GM12878 (cell line): Measurements from ENCODE around the gene CNGA4.

Experiments used
- CEBPB ChIP-seq, 2 experiments: fragments of 150-350 bp in 1 of 2; IDR thresholded peaks; 2 replicates each; pipeline ENCODE4 v1.6.1; 2012 to 2014; ENCODE audit warnings: low read depth in 2 of 2, low read length in 2 of 2, borderline replicate concordance in 1 of 2, inconsistent platforms in 1 of 2
- CHD4 ChIP-seq: fragments of 200-600 bp; sonication (generic); IDR thresholded peaks from 2 replicates; pipeline ENCODE4 v1.6.1; 2016; ENCODE audit warnings: mild to moderate bottlenecking
- CTCF ChIP-seq, 3 experiments: IDR thresholded peaks in 2 of 3; conservative IDR thresholded peaks in 1 of 3; 2 replicates each; pipeline ENCODE4 v1.5.1; 2011; ENCODE audit warnings: low read depth in 3 of 3, low read length in 3 of 3, mild to moderate bottlenecking in 3 of 3, control low read depth in 2 of 3, moderate library complexity in 2 of 3, inconsistent platforms in 1 of 3, mixed read lengths in 1 of 3; ENCODE audit not compliant: control insufficient read depth in 2 of 3, insufficient read depth in 1 of 3; ENCODE audit errors: extremely low read depth in 1 of 3
- FOS ChIP-seq: IDR thresholded peaks from 3 replicates; pipeline ENCODE4 v1.6.1; 2011; ENCODE audit warnings: borderline replicate concordance; ENCODE audit not compliant: insufficient read length; ENCODE audit errors: extremely low read depth
- HDGF ChIP-seq: fragments of 450-650 bp; IDR thresholded peaks from 2 replicates; pipeline ENCODE4 v1.6.1; 2016; ENCODE audit warnings: antibody characterized with exemption
- MTA3 ChIP-seq: IDR thresholded peaks from 2 replicates; pipeline ENCODE4 v1.6.1; 2012; ENCODE audit warnings: low read length, inconsistent platforms, borderline replicate concordance
- MXI1 ChIP-seq: fragments of 150-350 bp; IDR thresholded peaks from 2 replicates; pipeline ENCODE4 v1.6.1; 2011; ENCODE audit warnings: low read depth, mild to moderate bottlenecking, inconsistent platforms, low read length, improper control_type of control experiment
- NFIC ChIP-seq: IDR thresholded peaks from 2 replicates; pipeline ENCODE4 v1.6.1; 2012; ENCODE audit warnings: low read depth, mild to moderate bottlenecking, inconsistent platforms, low read length, moderate library complexity
- NFYB ChIP-seq: IDR thresholded peaks from 2 replicates; pipeline ENCODE4 v1.6.1; 2011; ENCODE audit warnings: low read depth, mild to moderate bottlenecking, low read length, improper control_type of control experiment, moderate library complexity; ENCODE audit not compliant: insufficient read depth
- POLR2A ChIP-seq: IDR thresholded peaks from 2 replicates; pipeline ENCODE4 v1.6.1; 2011; ENCODE audit warnings: low read depth, mild to moderate bottlenecking, low read length
- POLR2AphosphoS5 ChIP-seq: IDR thresholded peaks from 2 replicates; pipeline ENCODE4 v1.6.1; 2011; ENCODE audit warnings: mild to moderate bottlenecking, low read length, inconsistent platforms
- RAD21 ChIP-seq: IDR thresholded peaks from 2 replicates; pipeline ENCODE4 v1.6.1; 2011; ENCODE audit warnings: mild to moderate bottlenecking, low read depth, low read length, moderate library complexity; ENCODE audit not compliant: insufficient read depth
- SREBF2 ChIP-seq: IDR thresholded peaks from 2 replicates; pipeline ENCODE4 v1.6.1; 2012; ENCODE audit warnings: mild to moderate bottlenecking, low read length
- WRNIP1 ChIP-seq: IDR thresholded peaks from 2 replicates; pipeline ENCODE4 v1.6.1; 2011; ENCODE audit warnings: low read depth, low read length, improper control_type of control experiment, borderline replicate concordance

GRCh38 chr11:6248248-6248647 lies 9.4 kb downstream of the CNGA4 start:
- TF ChIP-seq MTA3 = no peak
- no peak for TF ChIP-seq RAD21
- TF ChIP-seq CTCF (IDR thresholded peaks at IDR 0.05 in 2 of 3, conservative IDR thresholded peaks at IDR 0.05 in 1 of 3; ENCODE audit: control insufficient read depth in 2 of 3, extremely low read depth in 1 of 3, insufficient read depth in 1 of 3, low read depth in 3 of 3, low read length in 3 of 3) = no peak
- no peak for TF ChIP-seq NFIC
- TF ChIP-seq HDGF = no peak
- TF ChIP-seq WRNIP1 = no peak
- no peak for TF ChIP-seq CHD4
- no peak for TF ChIP-seq POLR2A
- no peak for TF ChIP-seq SREBF2
- no peak for TF ChIP-seq NFYB
- no peak for TF ChIP-seq MXI1
- TF ChIP-seq FOS = no peak
- no peak for TF ChIP-seq CEBPB (IDR thresholded peaks at IDR 0.05; ENCODE audit: borderline replicate concordance in 1 of 2, low read depth in 2 of 2, low read length in 2 of 2)
- no peak for TF ChIP-seq POLR2AphosphoS5
